HG03025 (cell line): Measurements from ENCODE around the gene TRPV6.

Experiments used
- ATAC-seq: cut with Tn5 transposase; IDR thresholded peaks from one replicate; pipeline ENCODE4 v1.9.1; 2021; ENCODE audit warnings: mild to moderate bottlenecking, moderate library complexity; ENCODE audit not compliant: unreplicated experiment, low FRiP score

The TRPV6 gene

DNA sequence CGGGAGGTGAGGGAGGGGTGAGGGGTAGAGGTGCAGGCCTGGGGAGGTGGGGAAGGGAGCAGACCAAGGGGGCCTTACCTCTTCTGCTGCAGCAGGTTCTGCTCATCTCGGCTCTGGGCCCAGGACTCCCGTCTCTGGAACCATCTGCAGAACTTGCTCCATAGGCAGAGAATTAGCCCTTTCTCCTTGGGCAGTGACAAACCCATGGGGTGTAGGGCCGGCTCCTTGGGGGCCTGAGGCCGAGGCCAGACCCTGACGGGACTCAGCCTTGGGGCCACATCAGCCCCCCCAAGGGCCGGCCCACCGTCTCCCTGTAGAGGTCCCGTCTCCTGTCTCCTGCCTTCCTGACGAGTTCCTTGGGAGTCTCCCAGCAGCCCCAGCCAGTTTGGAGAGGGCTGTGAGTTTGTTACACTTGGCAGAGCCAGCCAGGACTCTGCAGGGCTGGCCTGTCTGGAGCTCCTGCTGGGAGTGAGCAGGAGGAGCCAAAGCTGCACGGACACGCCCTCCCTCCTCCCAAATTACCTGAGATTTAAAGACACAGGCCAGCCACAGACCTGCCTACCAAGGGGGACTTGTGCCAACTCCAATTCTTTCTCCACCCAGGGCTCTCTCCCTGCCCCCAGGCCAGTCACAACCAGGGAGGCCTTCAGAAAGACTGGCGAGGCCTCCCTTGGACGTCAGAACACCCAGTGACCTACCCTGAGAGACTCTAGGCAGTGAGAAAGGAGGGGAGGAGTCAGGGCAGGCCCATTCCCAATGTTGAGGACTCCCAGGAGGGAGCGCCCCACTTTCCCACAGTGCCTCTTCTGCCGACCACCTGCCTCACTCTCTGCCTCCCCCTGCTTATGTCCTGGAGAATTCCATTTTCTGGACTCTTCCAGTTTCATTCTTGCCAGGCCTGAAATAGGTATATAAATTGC lies at the start of gene TRPV6:
TRPV6 (minus strand) TSS at position 435 of the 920 bp plus-strand sequence.
- no peak for ATAC-seq

DNA sequence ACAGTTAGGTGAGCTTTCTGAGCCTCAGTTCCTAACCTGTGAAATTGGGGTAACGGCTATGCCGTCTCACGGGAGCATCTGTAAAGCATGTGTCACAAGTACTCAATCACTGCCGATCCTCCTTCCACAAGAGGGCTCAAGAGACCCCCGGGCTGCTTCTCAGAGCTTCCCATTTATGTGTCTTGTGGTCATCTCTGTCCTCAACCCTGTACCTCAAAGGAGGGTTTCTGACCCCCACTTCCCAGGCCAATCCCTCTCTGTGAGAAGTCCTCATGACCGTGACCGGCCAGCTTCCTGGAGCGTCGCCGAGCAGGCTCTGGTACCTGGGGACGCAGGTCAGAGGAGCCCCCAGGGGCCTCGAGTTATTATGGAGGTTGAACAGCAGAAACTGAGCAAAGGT lies 48.5 kb upstream of the TRPV6 start:
- no peak for ATAC-seq

DNA sequence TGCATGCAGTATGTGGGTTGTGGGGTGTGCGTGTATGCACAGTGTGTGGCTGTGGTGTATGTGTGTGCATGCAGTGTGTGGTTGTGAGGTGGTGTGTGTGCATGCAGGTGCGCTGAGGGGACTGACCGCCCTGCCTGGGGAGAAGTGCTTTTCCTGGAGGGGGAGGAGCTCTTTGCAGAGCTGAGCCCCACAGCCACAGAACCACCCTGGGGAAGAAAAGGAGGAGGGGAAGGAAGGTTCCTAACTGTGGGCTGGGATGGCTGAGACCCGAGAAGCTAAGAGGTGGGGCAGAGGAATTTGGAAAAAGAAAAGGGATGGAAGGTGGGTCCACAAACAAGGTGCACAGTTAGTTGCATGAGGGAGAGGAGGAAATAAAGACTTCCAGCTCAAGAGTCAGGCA lies 48.1 kb upstream of the TRPV6 start, which contains the start of gene TRPV5:
TRPV5 (minus strand) TSS at position 123 of the 400 bp plus-strand sequence. CDS start 287 bp downstream, outside the sequence.
- ATAC-seq: no peak

DNA sequence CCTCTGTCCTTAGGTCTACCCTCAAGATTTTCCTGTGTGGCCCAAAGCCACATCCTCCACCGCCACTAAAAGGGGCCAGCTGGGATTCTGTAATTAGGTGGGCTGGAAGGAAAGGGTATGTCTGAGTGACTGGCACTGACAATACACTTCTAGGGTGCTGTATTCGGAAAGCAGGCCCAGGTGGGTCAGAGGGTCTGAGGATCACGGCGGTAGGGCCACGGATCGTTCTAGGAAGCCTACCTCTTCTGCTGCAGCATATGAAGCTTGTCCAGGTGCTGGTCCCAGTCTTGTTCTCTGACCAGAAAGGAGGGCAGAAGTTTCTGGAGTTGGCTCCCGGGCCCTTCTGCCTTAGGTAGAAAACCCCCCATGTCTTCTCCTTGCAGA lies 47.5 kb upstream of the TRPV6 start:
- ATAC-seq: no peak

DNA sequence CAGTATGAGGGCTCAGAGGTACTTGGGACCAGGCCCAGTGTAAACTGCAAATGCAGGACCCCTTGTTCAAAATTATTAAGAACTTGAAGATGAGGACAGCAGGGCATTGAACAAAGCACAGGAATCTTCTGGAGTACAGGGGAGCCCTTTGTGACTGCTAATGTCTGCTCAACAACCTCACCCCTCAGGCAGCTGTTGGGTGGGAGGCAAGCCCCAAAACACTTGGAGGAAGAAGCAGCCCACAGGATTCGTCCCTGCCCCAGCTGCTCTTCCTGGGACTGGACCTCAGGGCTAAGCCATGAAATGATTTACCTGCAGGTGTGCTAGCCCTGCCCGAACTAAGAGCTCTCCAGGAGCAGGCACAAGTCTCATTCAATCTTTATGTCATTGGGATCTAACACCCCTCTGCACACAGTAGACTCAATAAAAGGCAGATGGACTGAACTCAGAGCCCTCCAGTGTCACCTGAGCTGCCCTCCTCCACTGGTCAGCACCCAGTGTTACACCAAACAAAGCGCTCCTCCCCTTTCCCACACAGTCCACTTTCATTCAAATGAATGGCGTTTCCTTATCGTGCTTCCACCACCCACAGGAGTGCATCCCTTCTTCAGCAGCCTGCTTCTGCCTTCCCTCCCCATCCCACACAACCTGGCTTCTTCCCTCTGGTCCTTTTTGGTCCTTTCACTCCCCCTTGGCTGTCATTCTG lies 47.0 kb upstream of the TRPV6 start:
- no peak for ATAC-seq

DNA sequence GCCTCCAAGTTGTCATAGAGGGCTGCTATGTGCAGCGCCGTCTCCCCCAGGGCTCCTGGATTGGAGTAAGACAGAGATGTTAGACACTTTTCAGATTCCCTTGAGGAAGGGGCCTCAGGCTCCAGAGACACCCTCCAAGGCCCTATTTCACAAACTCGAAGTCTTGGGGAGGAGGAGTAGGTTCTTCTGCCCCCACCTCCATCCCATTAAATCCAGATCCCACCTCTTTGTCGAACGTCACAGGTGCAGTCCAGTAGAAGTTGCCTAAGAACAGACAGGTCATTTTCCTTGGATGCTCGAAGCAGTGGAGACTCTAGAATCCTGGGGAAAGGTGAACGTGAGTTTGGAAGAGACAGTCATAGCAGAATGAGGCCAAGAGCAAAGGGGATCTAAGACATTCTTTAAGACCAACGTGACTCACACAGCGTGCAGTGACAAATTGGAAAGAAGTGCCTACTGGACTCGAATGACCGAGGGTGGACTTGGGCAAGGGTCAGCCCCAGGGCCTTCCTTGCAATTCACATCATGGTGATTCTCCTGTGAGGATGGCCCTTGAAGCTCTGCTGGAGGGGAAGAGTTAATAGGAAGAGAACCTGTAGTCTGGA lies 44.7 kb upstream of the TRPV6 start:
- ATAC-seq: no peak

DNA sequence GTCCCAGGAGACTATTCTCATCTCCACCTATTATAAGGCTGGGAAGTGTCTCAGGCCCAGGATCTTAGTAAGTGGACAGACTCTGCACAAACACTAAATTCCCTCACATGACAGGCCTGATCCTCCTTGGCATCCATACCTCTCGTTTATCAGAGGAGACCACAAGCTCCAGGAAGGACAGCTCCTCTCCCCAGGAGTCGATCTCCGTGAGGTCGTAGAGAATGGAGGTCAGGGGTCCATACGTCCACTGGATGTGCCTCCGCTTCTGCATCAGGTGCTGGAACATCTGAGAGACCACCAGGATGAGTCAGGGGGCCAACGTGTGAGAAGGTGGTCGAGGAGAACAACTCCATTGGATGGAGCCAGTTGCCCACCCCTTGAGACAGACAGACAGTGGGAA lies 42.4 kb upstream of the TRPV6 start:
- ATAC-seq: no peak

DNA sequence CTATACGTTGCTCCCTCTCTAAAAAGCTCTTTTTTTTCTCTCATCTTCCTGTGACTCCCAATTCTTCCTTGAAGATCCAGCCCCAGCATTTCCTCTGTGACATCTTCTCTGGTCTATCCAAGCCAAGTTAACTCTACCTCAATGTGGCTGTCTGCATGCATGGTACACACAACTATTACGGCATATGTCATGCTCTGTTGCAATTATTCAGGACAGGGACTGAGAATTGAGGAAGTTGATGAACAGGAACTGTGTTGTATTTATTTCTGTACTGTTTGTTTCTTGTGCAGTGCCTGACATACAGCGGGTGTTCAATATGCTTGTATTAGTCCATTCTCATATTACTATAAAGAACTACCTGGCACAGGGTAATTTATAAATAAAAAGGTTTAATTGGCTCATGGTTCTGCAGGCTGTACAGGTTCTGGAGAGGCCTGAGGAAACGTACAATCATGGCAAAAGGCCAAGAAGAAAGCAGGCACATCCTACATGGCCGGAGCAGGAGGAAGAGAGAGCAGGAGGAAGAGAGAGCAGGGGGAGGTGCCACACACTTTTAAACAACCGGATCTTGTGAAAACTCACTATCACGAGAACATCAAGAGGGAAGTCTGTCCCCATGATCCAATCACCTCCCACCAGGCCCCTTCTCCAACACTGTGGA lies 41.7 kb upstream of the TRPV6 start:
- no peak for ATAC-seq

DNA sequence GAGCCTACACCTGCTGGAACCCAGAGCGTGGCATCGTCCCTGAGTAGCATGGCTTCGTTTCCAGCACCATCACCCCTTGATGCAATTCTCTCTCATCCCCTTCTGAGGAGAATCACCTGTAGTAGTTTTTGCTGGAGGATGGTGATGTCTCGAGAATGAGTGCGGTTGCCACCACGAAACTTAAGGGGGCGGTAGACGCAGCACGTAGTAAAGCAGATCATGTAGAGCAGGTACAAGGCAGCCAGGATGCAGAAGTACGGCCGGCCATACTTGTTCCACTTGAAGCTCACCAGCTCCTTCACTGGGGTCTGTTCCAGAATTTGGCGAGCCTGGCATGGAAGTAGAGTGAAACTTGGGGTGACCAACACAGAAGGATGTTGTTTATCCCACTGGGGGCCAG lies 39.9 kb upstream of the TRPV6 start:
- ATAC-seq: no peak

DNA sequence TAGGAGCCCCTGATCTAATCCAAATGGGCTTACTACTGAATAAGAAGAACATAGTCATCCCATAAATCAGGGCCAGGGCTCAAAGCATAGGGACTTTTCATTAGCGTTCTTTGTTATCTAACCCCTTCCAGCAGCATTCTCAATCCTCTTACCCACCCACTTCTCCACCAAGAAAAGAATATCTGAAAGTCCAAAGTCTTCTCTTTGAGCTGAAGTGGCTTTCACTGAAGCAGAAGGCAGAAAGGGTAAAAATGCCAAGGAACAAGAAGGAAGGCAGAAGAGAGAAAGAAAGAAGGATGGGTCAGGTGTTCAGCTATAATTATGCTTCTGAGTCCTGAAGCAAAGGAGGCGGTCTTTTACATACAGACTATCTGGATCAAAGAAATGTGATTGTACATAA lies 37.8 kb upstream of the TRPV6 start:
- no peak for ATAC-seq

DNA sequence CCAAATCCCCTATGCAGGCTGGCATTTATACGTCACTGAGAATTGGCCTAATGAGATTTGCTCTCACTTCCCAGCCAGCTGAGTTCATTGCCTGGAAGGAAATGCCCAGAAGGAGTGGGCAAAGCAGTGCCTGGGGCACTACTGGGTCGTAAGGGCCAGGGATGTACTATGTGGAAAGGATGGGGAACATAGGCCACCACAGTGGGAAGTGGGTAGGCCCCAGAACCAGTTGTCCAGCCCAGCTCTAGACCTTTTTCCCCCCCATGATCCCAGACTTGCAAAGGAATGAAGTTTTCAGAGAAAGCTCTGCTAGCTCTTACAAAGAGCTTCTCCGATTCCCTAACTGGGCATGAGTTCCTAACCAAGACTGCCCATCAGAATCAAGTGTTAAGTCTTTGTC lies 34.1 kb upstream of the TRPV6 start:
- ATAC-seq: no peak

DNA sequence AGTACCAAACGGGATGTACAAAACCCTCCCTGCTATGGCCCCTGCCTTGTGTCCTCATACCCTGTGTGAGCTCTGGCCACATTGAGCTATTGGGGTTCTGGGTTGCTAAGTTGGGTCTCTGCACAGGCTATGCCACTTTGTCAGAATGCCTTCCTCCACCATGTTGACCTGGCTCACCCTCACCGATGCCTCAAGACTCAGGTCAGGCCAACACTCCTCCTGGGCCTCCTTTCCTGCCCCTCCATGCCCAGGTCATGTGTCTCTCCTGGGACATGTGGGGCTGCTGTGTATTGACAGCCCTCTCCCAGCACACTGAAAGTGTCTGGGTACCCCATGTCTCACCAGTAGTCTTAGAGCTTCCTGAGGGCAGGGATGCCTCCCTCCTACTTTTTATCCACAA lies 33.4 kb upstream of the TRPV6 start:
- no peak for ATAC-seq

DNA sequence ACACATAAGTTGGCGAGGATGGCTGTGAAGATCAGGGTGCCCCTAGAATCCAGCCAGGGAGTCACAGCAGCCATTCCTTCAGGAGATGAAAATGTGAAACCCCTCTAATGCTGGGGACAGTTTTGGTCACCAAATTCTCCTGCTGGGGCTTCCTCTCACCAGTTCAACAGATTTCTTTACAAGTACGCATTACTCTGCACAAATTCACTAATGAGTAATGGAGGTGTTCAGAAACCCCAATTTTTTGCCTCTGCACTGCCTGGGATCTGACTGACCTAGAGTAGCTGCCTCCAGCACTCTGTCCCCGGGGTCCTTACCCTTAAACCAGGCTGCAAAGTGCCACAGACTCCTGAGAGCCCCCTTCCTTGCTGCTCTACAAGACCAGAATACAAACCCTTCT lies 31.9 kb upstream of the TRPV6 start:
- no peak for ATAC-seq

DNA sequence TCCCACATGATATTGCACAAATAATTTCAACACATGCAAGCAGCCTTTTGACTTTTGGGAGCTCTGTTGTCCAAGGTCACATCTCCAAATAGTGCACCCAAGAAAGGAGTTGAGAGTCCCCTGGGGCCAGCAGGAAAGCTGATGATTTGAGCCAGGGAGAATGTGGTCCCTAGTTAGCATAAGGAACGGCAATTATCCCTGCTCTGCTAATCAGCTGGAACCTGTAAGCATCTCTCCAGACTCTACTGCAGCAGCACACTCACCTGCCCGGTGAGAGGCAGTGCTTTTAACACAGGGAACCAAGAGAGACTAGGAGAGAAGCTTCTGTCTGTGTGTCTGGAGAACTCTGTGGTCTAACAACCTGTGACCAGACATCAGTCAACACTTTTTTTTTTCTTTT lies 31.0 kb upstream of the TRPV6 start:
- ATAC-seq: no peak

DNA sequence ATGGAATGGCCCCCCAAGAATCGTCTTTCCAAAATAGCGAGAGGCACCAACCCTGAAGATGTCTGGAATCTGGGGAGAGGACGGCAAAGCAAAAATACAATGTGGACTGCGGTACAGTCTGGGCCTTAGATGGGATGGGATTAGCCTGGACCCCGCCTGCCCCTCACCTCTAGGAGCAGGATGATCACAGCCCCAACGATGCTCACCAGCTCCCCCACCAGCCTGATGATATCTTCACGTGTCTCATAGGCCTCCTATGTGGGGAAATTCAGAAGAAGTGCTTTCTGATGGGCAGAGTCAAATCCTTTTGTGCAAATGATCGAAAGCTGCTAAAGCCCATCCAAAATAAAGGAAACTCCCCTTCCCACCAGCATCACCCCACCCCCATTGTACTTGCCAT lies 29.8 kb upstream of the TRPV6 start:
- ATAC-seq: no peak

DNA sequence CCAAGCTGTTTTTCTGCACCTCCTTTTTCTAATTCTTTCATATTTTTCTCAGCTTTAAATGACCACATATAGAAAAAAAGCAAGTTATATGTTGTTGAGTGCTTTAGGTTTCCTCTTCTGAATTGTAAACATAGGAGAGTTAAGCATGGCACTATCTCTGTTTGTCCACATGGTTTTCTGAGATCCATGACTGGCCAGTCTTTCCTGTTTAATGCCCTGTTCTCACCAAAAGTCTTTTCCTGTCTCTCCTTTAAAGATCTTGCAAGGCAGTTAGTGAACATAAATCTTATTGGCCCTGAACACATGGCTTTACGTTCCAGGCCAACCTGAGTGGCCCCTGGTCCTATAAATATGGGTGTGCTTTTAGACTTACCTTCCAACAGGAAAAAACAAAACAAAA lies 28.6 kb upstream of the TRPV6 start:
- no peak for ATAC-seq

DNA sequence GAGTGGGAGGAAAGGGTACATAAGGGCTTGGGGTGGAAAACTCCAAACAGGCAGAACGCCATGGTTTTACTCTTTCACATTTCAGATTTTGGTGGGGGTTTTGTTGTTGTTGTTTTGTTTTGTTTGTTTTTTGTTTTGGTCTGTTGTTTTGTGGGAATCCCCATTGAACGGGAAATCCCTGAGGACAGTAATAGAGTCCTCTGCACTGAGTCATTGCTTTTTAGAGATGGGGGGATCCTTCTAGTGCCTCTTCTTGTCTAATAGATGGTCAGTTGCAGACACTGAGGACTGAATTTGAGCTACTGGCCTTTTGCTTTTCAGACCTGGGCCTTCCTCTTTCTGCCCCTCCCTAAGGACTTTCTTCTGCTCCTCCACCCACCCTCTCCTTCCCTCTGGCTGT lies 28.0 kb upstream of the TRPV6 start:
- ATAC-seq: no peak

DNA sequence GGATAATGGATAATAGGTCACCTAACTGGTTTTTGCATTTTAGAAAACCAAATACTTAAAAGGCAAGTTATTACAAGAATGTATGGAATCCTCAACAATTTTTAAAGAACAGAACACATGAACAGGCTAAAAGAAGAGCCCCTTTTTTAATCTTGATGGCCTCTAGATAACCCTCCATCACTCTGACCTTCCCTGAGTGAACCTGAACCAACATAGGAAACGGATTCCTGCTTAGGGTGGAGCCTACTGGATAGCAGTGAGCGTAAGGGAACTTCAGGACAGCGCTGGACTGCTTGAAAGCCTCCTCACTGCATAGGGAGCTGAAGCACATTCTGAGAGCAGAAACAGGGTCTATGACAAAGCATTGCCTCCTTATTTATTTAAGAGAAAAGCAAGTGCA lies 27.5 kb upstream of the TRPV6 start:
- ATAC-seq: no peak

DNA sequence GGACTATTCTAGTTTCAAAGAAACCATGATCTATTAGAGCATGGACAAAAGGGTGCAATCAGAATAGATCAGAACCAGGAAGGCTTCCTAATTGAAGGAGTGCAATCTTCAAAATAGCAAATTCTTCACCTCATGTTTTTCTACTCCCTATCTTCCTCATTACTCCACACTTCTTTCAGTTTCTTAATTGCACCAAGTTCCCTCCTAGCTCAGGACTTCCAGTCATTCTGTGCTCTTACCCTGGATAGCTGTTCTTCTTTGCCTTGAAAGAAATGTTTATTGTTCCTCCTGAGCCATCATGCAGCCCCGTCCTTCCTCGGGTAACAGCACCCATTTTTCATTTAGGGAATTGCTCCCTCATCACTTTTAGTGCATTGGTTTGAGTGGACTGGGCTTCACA lies 24.9 kb upstream of the TRPV6 start:
- no peak for ATAC-seq

DNA sequence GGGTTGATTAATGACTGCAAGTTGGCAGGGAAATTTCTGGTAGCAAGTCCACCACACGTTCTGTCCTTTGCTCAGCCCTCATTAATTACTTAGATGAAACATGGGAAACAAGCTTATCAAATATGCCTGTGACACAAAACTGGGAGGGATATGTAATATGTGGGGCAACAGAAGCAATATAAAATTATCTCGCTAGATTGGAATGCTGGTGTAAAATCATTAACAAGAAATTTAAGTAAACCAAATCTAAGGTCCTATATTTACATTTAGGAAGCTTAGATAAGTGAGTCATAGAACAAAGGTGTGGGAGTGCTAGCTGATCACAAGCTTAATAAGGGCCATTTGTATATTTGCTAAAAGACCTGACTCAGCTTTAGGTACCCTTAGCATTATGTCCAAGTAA lies 24.5 kb upstream of the TRPV6 start:
- ATAC-seq: no peak
